Uterus (tissue), 4 donors: ENCODE data around the gene STX16. TPM values are rescaled to one million over a fixed set of nuclear protein-coding genes. Genes with fewer than 3 reads are reported as not detected.

Experiments
- DNase-seq, 2 donors: peaks; one replicate each; pipeline ENCODE4 v3.0.0-alpha.2; 2019 to 2020
- H3K27ac ChIP-seq, 2 donors: fragments of 200-600 bp; sonication (generic); 1 replicate in 1 of 2; 2 replicates in 1 of 2; pipeline ENCODE4 v1.5.1; 2016 to 2018
- H3K27me3 ChIP-seq, 2 donors: fragments of 200-600 bp; sonication (generic); one replicate each; pipeline ENCODE4 v1.5.1; 2018 to 2019; ENCODE audit warnings: control low read depth in 1 of 2
- H3K36me3 ChIP-seq, 2 donors: fragments of 200-600 bp; sonication (generic); one replicate each; pipeline ENCODE4 v1.5.1; 2019; ENCODE audit warnings: control low read depth in 1 of 2
- H3K4me1 ChIP-seq, 2 donors: fragments of 200-600 bp; sonication (generic); one replicate each; pipeline ENCODE4 v1.5.1; 2018 to 2019; ENCODE audit warnings: control low read depth in 1 of 2
- H3K4me3 ChIP-seq, 2 donors: fragments of 200-600 bp; sonication (generic); 1 replicate in 1 of 2; 2 replicates in 1 of 2; pipeline ENCODE4 v1.5.1; 2018 to 2019; ENCODE audit warnings: mild to moderate bottlenecking in 1 of 2
- H3K9me3 ChIP-seq, 2 donors: fragments of 200-600 bp; sonication (generic); one replicate each; pipeline ENCODE4 v1.5.1; 2019; ENCODE audit warnings: control low read depth in 1 of 2
- POLR2A ChIP-seq, 2 donors: fragments of 450-650 bp; IDR thresholded peaks; one replicate each; pipeline ENCODE4 v1.6.1; 2016; ENCODE audit warnings: antibody characterized with exemption in 2 of 2, mild to moderate bottlenecking in 1 of 2, moderate library complexity in 1 of 2
- intact Hi-C: fragments of 100-400 bp; cut with DNase I; formaldehyde crosslinking; loops from one replicate; pipeline ENCODE4 v1.15.1; 2023; ENCODE audit warnings: low total_unique reads
- total RNA-seq, 4 donors: library from RNA; depleted of rRNA in 3 of 4; stranded (reverse); fragments of >200 nt in 3 of 4; gene quantifications; one replicate each; pipeline versions ENCODE4 v1.1.0 to v1.2.4, GENCODE V29; 2014 to 2023
- TF ChIP-seq, protein P1 (sequence below), 4 experiments: fragments of 200-600 bp in 2 of 4; fragments of 450-650 bp in 2 of 4; sonication (generic) in 2 of 4; IDR thresholded peaks; one replicate each; pipeline ENCODE4 v1.5.1; 2016 to 2019; ENCODE audit warnings: antibody characterized with exemption in 4 of 4, mild to moderate bottlenecking in 2 of 4, moderate library complexity in 1 of 4
- donor health status: DM: yes; HTN: yes; CAD: no.

STX16 gene
- total RNA-seq, 4 donors from 2014 or later: 32.6 to 82.7 (median 60.8) TPM

DNA sequence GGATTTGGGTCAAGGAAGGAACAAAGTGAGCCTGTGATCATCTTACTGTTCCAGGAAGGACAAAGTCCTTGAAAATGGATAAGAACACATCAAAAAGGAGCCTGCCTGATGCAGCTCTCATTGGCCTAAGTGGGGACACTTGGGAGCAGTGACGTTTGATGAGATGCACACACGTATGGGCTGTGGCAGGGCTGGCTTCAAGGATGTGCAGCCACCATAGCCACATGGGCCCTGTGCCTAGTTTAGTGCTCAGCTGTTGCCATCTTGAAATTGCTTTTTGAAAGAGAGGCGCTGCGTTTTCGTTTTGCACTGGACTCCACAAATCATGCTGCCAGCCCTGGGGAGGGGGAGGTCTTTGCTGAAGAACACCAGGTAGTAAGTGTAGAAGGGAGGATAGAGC lies 34.9 kb downstream of the STX16 start:
- no peak overlapping the region for H3K4me3 ChIP-seq
- TF ChIP-seq, protein P1, sequence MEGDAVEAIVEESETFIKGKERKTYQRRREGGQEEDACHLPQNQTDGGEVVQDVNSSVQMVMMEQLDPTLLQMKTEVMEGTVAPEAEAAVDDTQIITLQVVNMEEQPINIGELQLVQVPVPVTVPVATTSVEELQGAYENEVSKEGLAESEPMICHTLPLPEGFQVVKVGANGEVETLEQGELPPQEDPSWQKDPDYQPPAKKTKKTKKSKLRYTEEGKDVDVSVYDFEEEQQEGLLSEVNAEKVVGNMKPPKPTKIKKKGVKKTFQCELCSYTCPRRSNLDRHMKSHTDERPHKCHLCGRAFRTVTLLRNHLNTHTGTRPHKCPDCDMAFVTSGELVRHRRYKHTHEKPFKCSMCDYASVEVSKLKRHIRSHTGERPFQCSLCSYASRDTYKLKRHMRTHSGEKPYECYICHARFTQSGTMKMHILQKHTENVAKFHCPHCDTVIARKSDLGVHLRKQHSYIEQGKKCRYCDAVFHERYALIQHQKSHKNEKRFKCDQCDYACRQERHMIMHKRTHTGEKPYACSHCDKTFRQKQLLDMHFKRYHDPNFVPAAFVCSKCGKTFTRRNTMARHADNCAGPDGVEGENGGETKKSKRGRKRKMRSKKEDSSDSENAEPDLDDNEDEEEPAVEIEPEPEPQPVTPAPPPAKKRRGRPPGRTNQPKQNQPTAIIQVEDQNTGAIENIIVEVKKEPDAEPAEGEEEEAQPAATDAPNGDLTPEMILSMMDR (IDR thresholded peaks at IDR 0.05): no peak
- no peak for TF ChIP-seq POLR2A (IDR thresholded peaks at IDR 0.05)

DNA sequence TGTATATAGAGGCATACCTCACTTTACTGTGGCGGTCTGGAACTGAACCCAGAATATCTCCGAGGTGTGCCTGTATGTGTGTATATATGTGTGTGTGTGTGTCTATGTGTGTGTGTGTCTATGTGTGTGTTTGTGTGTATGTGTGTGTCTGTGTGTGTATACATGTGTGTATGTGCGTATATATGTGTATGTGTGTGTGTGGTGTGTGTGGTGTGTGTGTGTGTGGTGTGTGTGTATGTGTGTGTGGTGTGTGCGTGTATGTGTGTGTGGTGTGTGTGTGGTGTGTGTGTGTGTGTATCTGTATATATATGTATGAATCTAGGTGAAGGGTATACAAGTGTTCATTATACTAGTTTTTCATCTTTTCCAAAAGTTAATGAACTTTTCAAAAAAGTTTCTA lies 37.3 kb downstream of the STX16 start:
- Histone ChIP-seq H3K9me3 (no peaks in the 10 kb centered on the region), H3K36me3 (no peaks in the 10 kb centered on the region), H3K4me1 (peaks cover 0 to 3% of the 10 kb centered on the region in 2 donors), H3K4me3 (no peak overlapping the region), H3K27ac (no peak overlapping the region), H3K27me3 (no peaks in the 10 kb centered on the region)
- no peak for TF ChIP-seq POLR2A (IDR thresholded peaks at IDR 0.05)
- TF ChIP-seq, protein P1 (IDR thresholded peaks at IDR 0.05): no peak
- intact Hi-C loops: no loop called here
- no peak for DNase-seq

More for the DNA sequence above, 34.9 kb downstream of the STX16 start:
- Histone ChIP-seq H3K27ac (no peak overlapping the region), H3K4me1 (no peaks in the 10 kb centered on the region), H3K9me3 (no peaks in the 10 kb centered on the region), H3K27me3 (no peaks in the 10 kb centered on the region), H3K36me3 (no peaks in the 10 kb centered on the region)
- intact Hi-C loops: no loop called here
- DNase-seq: no peak

- H3K9me3 ChIP-seq: no peaks in the 10 kb centered on the region
- H3K36me3 ChIP-seq: no peaks in the 10 kb centered on the region
- no peak for TF ChIP-seq POLR2A (IDR thresholded peaks at IDR 0.05)
- TF ChIP-seq, protein P1 (IDR thresholded peaks at IDR 0.05): no peak
- H3K4me3 ChIP-seq: no peak overlapping the region
- no peaks in the 10 kb centered on the region for H3K27me3 ChIP-seq
- DNase-seq: no peak
- peaks cover 0 to 8% of the 10 kb centered on the region in 2 donors for H3K4me1 ChIP-seq
- no peak overlapping the region for H3K27ac ChIP-seq
- intact Hi-C loops: no loop called here
These were observed 37.8 kb downstream of the STX16 start for GRCh38 chr20:58688840-58689239.

DNA sequence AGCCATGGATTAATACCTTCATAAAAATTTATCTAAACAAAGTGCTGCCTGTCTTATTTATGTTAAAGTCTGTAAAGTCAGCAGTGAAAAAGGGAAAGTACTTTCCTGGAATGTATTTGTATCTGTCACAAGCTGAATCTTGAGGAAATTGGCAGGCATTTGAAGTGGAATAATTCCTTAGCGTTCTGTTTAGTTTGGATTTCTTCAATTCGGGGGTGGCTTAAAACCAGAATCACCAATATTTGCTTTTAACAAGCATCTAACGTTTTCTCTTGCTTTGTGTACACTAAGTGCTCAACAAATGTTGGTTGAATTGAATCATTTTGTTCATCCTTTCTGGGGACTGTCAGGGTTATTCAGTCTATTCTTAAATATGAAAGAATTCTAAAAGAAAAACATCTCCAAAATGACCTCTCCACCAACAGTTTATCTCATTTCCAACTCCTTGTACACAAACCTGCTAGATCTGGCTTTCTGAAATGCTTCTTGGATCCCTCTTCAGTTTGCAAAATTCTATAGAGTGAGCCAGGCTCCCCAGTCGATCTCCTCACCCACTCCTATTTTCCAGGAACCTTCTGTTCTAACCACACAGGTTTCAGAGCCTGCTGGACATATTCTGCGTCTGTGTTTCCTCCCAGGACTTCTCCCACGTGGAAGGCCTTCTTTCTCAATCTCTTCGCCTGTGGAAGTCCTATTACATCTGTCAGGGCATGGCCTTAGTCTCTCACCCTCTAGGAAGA lies 39.5 kb downstream of the STX16 start:
- Histone ChIP-seq H3K27ac (peak overlapping the region; percentile 91 to 94), H3K4me1 (peaks cover 0 to 11% of the 10 kb centered on the region in 2 donors), H3K4me3 (no peak overlapping the region), H3K36me3 (no peaks in the 10 kb centered on the region), H3K9me3 (no peaks in the 10 kb centered on the region), H3K27me3 (no peaks in the 10 kb centered on the region)
- intact Hi-C loops: no loop called here
- DNase-seq: peak; percentile 48 to 54
- TF ChIP-seq POLR2A (IDR thresholded peaks at IDR 0.05): no peak
- TF ChIP-seq, protein P1 (IDR thresholded peaks at IDR 0.05): no peak

- intact Hi-C loops: no loop called here
- Histone ChIP-seq H3K4me3 (no peak overlapping the region), H3K4me1 (peaks cover 0 to 11% of the 10 kb centered on the region in 2 donors)
These were observed 40.9 kb downstream of the STX16 start for GRCh38 chr20:58691773-58692578.

More at GRCh38 chr20:58691773-58692578, 40.9 kb downstream of the STX16 start:
- Histone ChIP-seq H3K27ac (peak overlapping the region; percentile 91 to 94), H3K27me3 (no peaks in the 10 kb centered on the region), H3K36me3 (no peaks in the 10 kb centered on the region), H3K9me3 (no peaks in the 10 kb centered on the region)
- DNase-seq: peak; percentile 53 to 65
- TF ChIP-seq, protein P1 (IDR thresholded peaks at IDR 0.05): no peak
- TF ChIP-seq POLR2A (IDR thresholded peaks at IDR 0.05): no peak
